AG04449 (cell line): ENCODE data around the gene SNX13.

ENCODE experiments used
- CTCF ChIA-PET: fragments of 350-600 bp; formaldehyde crosslinking; extraction: SDS; loops from one replicate; lab custom pipeline; 2021; ENCODE audit warnings: antibody characterized with exemption; lab: Yijun Ruan, JAX
- POLR2A ChIA-PET: fragments of 400-600, 350-600 bp; formaldehyde crosslinking; extraction: SDS; loops from one replicate; lab custom pipeline; 2020; ENCODE audit warnings: antibody characterized with exemption, inconsistent platforms; lab: Yijun Ruan, JAX
- DNase-seq: peaks from one replicate; pipeline ENCODE4 v3.0.0-alpha.2; 2010; ENCODE audit warnings: low read depth, low spot score
- H3K4me3 ChIP-seq: 2 replicates; pipeline ENCODE4 v1.5.1; 2011; ENCODE audit warnings: low read depth, mild to moderate bottlenecking, control low read depth, low read length
- CTCF ChIP-seq: IDR thresholded peaks from one replicate; pipeline ENCODE4 v1.5.1; 2011; ENCODE audit warnings: mild to moderate bottlenecking, moderate library complexity, low read length, control low read depth, inconsistent platforms; ENCODE audit not compliant: insufficient read depth; ENCODE audit errors: missing control alignments

SNX13 gene

GRCh38 chr7:17846935-17847334 lies 93.4 kb downstream of the SNX13 start:
- H3K4me3 ChIP-seq = no peak overlapping the region
- no peak for TF ChIP-seq CTCF
- CTCF ChIA-PET = no interaction called here
- POLR2A ChIA-PET = no interaction called here
- no peak for DNase-seq

DNA sequence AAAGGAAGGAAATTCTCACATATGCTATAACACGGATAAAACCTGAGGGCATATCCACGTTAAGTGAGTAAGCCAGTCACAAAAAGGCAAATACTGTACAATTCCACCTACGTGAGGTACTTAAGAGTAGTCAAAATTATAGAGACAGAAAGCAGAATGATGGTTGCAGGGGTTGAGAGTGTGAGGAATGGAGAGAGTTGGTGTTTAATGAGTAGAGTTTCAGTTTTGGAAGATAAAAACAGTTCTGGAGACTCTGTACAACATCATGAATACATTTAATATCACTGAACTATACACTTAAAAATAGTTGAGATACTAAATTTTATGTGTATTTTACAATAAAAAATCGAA lies 95.1 kb downstream of the SNX13 start:
- TF ChIP-seq CTCF = no peak
- CTCF ChIA-PET = no interaction called here
- DNase-seq = no peak
- POLR2A ChIA-PET = no interaction called here
- no peak overlapping the region for H3K4me3 ChIP-seq

DNA sequence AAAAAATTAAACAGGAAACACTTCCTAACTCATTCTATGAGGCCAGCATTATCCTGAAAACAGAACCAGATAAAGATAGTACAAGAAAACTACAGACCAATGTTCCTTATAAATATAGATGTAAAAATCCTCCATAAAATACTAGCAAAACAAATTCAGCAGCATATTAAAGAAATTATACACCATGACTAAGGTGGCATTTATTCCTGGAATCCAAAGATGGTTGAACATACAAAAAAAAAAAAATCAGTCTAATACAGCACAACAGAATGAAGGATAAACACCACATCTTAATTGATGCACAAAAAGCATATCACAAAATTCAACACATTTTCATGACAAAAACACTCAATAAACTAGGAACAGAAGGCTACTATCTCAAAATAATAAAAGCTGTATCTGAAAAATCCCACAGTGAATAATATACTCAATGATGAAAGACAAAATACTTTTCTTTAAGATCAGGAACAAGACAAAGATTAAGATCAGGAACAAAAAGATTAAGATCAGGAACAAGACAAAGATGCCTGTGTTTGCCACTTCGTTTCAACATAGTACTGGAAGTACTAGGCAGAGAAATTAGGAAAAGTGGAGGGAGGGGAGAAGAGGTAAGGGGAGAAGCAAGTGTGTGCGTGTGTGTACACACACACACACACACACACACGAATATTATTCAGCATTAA lies 95.6 kb downstream of the SNX13 start:
- POLR2A ChIA-PET = no interaction called here
- no peak overlapping the region for H3K4me3 ChIP-seq
- TF ChIP-seq CTCF = no peak
- DNase-seq = no peak
- CTCF ChIA-PET = no interaction called here

DNA sequence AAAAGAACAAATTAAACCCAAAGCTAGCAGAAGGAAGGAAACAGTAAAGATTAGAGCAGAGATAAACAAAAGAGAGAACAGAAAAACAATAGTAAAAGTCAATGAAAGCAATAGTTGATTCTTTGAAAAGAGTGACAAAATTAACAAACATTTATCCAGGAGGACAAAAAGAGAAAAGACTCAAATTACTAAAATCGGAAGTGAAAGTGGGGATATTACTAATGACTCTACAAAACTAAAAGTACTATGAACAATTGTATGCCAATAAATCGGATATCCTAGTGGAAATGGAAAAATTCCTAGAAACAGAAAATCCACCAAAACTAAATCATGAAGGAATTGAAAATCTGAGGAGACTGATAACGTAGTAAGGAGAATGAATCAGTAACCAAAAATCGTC lies 96.3 kb downstream of the SNX13 start:
- no peak for DNase-seq
- TF ChIP-seq CTCF = no peak
- POLR2A ChIA-PET = no interaction called here
- H3K4me3 ChIP-seq = no peak overlapping the region
- CTCF ChIA-PET = interaction anchor here (0.9 kb wide), 1 partner anchor 94 kb away, joined by 3 read pairs; no protein-coding TSS in a partner anchor

DNA sequence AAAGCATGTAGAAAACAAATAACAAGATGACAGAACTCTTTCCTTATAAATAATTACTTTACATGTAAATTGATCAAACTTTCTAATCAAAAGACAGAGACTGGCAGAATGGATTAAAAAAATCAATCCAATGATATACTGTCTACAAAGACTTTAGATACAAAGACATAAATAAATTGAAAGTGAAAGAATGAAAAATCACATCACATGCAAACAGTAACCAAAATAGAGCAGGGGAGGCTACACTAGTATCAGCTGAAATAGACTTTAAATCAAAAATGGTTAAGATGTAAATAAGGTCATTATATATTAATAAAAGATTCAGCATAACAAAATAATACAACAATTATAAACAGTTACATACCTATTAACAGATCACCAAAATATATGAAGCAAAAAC lies 97.3 kb downstream of the SNX13 start:
- POLR2A ChIA-PET = no interaction called here
- TF ChIP-seq CTCF = no peak
- CTCF ChIA-PET = no interaction called here
- H3K4me3 ChIP-seq = no peak overlapping the region
- no peak for DNase-seq

GRCh38 chr7:17832820-17833355 lies 107.4 kb downstream of the SNX13 start:
- ChIA-PET CTCF (interaction anchor here (0.7 kb wide), 1 partner anchor 42 kb away, joined by 3 read pairs; no protein-coding TSS in a partner anchor), POLR2A (no interaction called here)
- DNase-seq = no peak
- no peak overlapping the region for H3K4me3 ChIP-seq
- no peak for TF ChIP-seq CTCF
